ENCODE data around the gene CTH.

The CTH gene

DNA sequence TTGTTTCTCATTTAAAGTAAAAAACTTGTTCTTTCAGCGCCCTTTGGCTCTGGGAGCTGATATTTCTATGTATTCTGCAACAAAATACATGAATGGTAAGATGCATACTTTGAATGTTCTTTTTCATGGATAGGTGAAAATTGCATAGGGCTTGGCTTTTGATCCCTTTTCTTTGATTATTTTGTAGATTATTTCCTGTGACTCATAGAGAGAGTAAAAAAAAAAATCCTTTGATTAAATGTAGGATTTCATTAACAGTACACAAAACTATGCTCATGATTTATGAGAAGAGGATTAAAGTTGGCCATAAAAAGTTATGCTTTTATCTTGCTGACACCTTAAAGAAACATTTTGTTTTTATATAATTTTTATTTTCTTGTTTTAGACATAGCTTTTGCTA, 18.7 kb downstream of the CTH start:
- no peak for TF ChIP-seq CTCF (IDR thresholded peaks at IDR 0.05; ENCODE audit: borderline replicate concordance, extremely low read depth, low read length, poor library complexity, severe bottlenecking)
- no peak for TF ChIP-seq EZH2 (IDR thresholded peaks at IDR 0.05; ENCODE audit: borderline replicate concordance, low read depth, low read length, severe bottlenecking)
- H3K4me1 ChIP-seq (ENCODE audit: insufficient read depth, low read length), result no peaks in the 10 kb centered on the region
- no peak overlapping the region for H3K4me3 ChIP-seq (ENCODE audit: low read depth in 1 of 2, low read length in 2 of 2)
- no peak overlapping the region for H2AFZ ChIP-seq (ENCODE audit: low read depth, low read length)
- H3K27ac ChIP-seq (ENCODE audit: low read length), result no peak overlapping the region
- H3K9ac ChIP-seq (ENCODE audit: low read depth, low read length), result no peak overlapping the region
- no peaks in the 10 kb centered on the region for H3K27me3 ChIP-seq (ENCODE audit: insufficient read depth, low read length, poor library complexity)
- DNase-seq, result no peak
- no peaks in the 10 kb centered on the region for H3K9me3 ChIP-seq (ENCODE audit: insufficient read depth, low read length, severe bottlenecking)
- H4K20me1 ChIP-seq (ENCODE audit: insufficient read depth, low read length), result no peaks in the 10 kb centered on the region; the same call in 1 of the 2 replicates
- peaks cover 14% of the 10 kb centered on the region for H3K36me3 ChIP-seq (ENCODE audit: insufficient read depth, low read length)
- ATAC-seq (ENCODE audit: insufficient read depth, low read depth), result no peak
- H3K79me2 ChIP-seq (ENCODE audit: insufficient read depth, low read length), result no peaks in the 10 kb centered on the region
- no peak overlapping the region for H3K4me2 ChIP-seq (ENCODE audit: insufficient read depth, low read length)

DNA sequence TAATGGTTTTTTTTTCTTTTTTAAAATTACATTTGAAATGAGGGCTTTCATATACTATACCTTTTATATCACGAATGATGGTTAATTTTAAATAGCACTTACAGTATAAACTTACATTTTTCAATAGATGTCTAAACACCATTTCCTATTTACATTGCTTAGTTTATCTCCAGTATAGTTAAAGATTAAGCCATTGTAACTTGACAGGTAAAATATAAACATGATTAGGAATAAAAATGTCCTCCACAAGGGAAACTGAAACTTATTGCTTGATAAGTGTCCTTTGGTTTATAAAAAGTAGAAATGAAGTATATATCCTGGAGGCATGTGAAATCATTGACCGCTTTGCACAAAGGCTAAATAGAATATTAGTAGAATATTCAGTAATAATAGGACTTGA, 20.2 kb downstream of the CTH start:
- no peaks in the 10 kb centered on the region for H3K27me3 ChIP-seq (ENCODE audit: insufficient read depth, low read length, poor library complexity)
- peaks cover 14% of the 10 kb centered on the region for H3K36me3 ChIP-seq (ENCODE audit: insufficient read depth, low read length)
- TF ChIP-seq EZH2 (IDR thresholded peaks at IDR 0.05; ENCODE audit: borderline replicate concordance, low read depth, low read length, severe bottlenecking) (no peak), CTCF (IDR thresholded peaks at IDR 0.05; ENCODE audit: borderline replicate concordance, extremely low read depth, low read length, poor library complexity, severe bottlenecking) (no peak)
- no peak overlapping the region for H3K9ac ChIP-seq (ENCODE audit: low read depth, low read length)
- DNase-seq (no peak), ATAC-seq (ENCODE audit: insufficient read depth, low read depth) (no peak)
- no peak overlapping the region for H3K4me3 ChIP-seq (ENCODE audit: low read depth in 1 of 2, low read length in 2 of 2)
- no peaks in the 10 kb centered on the region for H3K9me3 ChIP-seq (ENCODE audit: insufficient read depth, low read length, severe bottlenecking)
- no peaks in the 10 kb centered on the region for H3K4me1 ChIP-seq (ENCODE audit: insufficient read depth, low read length)
- no peak overlapping the region for H3K4me2 ChIP-seq (ENCODE audit: insufficient read depth, low read length)
- H4K20me1 ChIP-seq (ENCODE audit: insufficient read depth, low read length), result no peaks in the 10 kb centered on the region; the same call in 1 of the 2 replicates
- no peak overlapping the region for H3K27ac ChIP-seq (ENCODE audit: low read length)
- H2AFZ ChIP-seq (ENCODE audit: low read depth, low read length), result no peak overlapping the region
- H3K79me2 ChIP-seq (ENCODE audit: insufficient read depth, low read length), result no peaks in the 10 kb centered on the region

GRCh38 chr1:70431874-70432273, 20.8 kb downstream of the CTH start:
- no peak overlapping the region for H3K27ac ChIP-seq (ENCODE audit: low read length)
- DNase-seq (no peak), ATAC-seq (ENCODE audit: insufficient read depth, low read depth) (no peak)
- H3K9ac ChIP-seq (ENCODE audit: low read depth, low read length), result no peak overlapping the region
- H2AFZ ChIP-seq (ENCODE audit: low read depth, low read length), result no peak overlapping the region
- H3K79me2 ChIP-seq (ENCODE audit: insufficient read depth, low read length), result no peaks in the 10 kb centered on the region
- TF ChIP-seq CTCF (IDR thresholded peaks at IDR 0.05; ENCODE audit: borderline replicate concordance, extremely low read depth, low read length, poor library complexity, severe bottlenecking) (no peak), EZH2 (IDR thresholded peaks at IDR 0.05; ENCODE audit: borderline replicate concordance, low read depth, low read length, severe bottlenecking) (no peak)
- no peaks in the 10 kb centered on the region for H3K9me3 ChIP-seq (ENCODE audit: insufficient read depth, low read length, severe bottlenecking)
- H3K4me2 ChIP-seq (ENCODE audit: insufficient read depth, low read length), result no peak overlapping the region
- H3K36me3 ChIP-seq (ENCODE audit: insufficient read depth, low read length), result peaks cover 14% of the 10 kb centered on the region
- H3K4me3 ChIP-seq (ENCODE audit: low read depth in 1 of 2, low read length in 2 of 2), result no peak overlapping the region
- no peaks in the 10 kb centered on the region; the same call in 1 of the 2 replicates for H4K20me1 ChIP-seq (ENCODE audit: insufficient read depth, low read length)
- no peaks in the 10 kb centered on the region for H3K4me1 ChIP-seq (ENCODE audit: insufficient read depth, low read length)
- H3K27me3 ChIP-seq (ENCODE audit: insufficient read depth, low read length, poor library complexity), result no peaks in the 10 kb centered on the region

Measured in DND-41 (cell line).